NCI-H2107 (cell line): ENCODE results near the gene RELCH.

Experiments used
- DNase-seq: peaks from one replicate; lab custom pipeline; 2025; lab: John Stamatoyannopoulos, UW

RELCH gene

DNA sequence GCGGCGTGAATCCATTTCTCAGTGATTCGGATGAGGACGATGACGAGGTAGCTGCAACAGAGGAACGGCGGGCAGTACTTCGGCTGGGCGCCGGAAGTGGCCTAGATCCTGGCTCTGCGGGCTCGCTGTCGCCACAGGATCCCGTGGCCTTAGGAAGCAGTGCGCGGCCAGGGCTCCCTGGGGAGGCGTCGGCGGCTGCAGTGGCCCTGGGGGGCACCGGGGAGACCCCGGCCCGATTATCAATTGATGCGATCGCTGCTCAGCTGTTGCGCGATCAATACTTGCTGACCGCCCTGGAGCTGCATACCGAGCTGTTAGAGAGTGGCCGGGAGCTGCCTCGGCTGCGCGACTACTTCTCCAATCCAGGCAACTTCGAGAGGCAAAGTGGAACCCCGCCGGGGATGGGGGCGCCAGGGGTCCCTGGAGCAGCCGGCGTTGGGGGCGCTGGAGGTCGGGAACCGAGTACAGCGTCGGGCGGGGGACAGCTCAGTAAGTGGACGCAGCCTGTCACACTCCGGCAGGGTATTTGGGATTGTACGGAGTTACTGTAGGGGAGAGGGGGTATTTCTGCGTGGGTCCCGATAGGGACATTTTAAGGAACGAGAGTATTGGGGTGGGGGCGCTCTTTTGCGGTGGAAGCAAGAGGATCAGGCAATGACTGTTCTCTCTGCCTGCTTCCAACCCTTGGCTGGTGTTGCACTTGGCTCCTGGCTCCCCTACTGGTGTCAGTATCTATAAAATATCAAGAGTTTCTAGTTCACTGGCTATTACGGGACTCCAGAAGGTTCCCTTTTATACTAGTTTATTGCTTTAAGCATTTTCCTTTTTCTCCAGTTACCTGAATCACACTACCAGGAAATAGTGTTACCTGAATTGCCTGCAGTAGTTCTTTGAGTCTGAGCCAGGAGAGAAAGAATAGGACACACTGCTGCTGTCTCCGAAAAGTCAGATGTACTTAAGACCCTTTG is 772 bp downstream of the RELCH start:
- DNase-seq = no peak

DNA sequence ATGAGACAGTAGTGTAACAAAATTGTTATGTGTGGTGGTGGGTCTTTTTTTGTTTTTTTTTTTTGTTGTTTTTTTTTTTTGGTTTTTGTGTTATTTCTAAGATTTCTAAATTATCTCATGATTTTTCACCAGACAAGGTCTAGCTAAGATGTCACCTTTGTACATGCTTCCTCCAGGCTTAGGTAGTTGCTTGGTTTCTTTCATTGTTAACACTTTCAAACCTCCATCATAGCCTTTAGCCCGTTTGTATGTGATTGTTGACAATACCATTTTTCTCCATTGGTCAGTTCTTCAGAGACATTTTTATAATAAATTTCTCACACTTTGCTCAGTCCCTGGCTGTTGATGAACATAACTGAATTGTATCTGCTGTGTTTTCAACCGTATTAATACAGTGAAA is 2.2 kb downstream of the RELCH start:
- no peak for DNase-seq

DNA sequence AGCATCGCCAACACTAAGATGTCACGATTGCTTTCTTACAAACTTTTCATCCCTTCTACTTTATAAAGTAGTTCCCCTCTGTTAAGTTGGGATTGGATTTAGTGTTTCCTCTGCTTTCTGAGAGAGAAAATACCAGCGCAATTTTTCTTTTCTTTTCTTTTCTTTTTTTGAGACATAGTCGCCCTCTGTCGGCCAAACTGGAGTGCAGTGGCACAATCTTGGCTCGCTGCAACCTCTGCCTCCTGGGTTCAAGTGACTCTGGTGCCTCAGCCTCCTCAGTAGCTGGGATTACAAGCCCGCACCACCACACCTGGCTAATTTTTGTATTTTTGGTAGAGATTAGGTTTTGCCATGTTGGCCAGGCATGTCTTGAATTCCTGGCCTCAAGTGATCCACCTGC is 9.0 kb downstream of the RELCH start:
- DNase-seq = no peak

DNA sequence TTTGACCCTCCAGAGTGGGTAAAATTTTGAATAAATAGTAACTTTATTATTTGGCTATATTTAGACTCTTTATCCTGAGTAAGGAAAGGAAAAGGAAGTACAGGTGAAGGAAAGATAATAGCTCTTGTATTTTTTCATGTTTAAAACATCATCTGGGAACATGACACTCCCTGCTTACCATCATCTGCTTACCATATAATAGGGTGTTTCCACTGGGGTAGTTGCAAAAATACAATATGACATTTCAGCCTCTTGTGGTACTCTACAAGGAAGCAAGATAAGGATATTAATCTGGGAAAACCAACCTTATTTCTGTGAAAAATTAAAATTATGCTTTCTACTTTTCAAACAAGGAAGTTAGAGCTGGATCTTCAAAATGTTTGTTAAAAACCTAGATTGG is 9.9 kb downstream of the RELCH start:
- no peak for DNase-seq

DNA sequence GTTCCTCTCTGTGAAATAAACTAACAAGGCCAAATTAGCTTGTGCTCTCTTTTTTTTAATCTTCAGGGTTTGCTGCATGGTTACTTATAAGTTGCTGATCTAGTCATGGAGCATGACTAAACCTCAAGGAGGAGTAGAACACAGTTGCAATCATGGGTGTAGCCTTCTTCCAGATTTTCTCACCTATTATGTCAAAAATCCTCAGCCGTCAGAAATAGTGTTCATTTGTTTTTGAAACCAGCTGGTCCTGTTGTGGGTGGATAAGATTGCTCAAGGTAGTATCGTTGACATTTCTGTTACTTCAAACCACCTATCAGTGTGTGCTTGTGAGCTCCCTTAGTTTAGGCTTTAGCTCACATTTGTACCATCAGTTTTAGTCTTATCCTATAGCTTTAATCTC is 11.2 kb downstream of the RELCH start:
- DNase-seq = no peak

DNA sequence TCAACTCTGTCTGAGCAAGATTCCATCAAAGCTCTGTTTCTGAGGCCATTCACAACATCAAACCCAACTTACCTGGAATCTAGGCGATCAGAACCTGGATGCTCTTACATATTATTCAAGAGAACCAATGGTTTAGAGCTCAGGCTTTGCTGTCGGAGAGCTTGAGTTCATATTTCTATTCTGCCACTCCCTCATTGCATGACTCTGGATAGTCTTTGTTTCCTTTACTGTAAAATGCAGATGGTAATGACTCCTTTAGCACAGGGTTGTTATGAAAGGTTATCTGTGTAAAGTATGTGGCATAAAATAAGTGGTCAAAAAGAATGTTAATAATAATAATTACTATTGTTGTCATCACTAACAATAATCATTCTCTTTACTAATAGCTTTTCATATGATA is 12.6 kb downstream of the RELCH start:
- DNase-seq = no peak

DNA sequence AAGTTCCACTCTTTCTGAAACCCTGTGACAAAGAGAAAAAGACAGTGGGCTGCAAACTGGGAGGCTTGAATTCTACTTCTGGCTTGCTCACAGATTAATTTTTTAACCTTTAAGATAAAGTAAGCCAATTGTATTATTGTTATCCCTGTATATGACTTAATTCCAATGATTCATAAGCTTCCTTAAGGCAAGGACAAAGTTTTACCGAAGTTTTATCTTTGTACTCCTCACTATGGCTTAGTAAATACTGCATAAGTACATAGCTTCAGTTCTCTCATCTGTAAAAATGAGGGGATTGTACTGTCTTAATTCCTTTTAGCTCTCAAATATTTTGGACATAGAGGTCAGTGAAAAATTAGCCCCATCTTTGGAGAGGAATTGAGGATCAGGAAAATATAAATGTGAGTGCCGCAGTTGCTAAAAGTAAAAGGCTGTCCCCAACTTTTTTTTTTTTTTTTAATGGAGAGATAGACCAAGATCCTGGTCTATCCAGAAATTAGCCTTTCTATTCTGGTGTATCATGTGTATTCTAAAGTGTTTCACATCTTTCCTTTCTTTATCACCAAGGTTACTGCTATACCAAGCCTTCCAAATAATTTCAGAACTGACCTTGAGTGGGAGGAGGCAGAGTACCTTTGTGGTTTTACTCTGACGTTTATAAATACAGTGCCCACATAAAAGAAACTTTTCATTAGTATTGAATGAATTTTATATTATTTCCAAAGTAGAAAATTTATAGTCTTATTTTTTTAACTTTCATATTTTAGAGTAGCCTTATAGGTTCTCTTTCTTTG is 13.3 kb downstream of the RELCH start:
- no peak for DNase-seq

DNA sequence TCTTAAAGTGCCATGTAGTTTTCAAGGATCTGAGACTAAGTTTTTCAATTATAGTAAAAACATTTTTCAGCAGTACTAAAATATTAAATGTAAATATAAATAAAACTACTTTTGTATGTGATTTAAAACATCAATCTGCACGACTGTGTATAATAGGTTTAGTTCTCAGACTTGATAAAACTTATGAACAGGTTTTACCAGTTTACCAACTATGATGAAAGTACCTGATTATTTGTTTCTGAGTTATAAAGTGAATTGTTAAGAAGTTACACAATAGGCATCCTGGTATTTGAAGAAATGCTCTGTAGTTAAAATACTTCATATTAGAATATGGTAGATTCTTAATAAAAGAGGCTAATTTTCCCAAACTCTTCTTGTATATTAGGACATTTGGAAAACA is 14.8 kb downstream of the RELCH start:
- no peak for DNase-seq

DNA sequence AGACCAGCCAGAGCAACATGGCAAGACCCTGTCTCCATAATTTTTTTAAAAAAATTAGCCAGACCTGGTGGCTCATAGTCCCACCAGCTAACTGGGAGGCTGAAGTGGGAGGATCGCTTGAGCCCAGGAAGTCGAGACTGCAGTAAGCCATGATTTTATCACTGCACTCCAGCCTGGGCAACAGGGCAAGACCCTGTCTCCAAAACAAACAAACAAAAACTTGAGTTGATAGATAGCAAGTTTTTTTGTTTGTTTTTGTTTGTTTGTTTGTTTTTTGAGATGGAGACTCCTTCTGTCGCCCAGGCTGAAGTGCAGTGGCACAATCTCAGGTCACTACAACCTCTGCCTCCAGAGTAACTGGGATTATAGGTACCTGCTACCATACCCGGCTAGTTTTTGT is 18.8 kb downstream of the RELCH start:
- no peak for DNase-seq

DNA sequence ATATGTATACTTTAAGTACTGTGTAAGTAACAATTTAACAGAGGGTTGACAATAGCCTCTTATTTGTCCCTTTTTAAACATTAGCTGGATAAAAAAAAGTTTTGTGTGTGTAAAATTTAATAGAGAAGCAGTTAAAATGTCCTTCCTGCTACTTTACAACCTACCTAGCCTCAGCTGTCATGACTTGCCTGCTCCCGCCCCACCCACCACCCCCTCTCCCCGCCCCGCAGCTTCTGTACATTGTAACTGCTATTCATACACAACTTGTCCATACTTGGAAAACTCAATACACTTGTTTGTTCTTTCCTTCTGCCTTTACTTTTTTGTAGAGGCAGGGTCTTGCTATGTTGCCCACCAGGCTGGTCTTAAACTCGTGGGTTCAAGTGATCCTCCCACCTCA is 19.5 kb downstream of the RELCH start:
- no peak for DNase-seq

DNA sequence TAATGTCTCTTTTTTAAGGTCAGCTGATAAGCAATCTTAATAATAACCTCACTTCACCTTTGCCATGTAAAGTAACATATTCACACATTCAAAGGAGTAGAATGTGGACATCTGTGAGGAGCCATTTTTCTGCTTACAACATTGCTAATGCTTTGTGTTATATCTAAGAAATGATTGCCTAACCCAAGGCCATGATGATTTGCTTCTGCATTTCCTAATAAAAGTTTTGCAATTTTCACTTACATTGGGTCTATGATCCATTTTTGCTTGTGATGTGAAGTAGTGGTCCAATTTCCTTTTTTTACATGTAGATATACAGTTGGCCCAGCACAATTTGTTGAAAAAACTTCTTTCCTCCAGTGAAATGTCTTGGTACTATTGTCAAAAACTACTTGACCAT is 22.0 kb downstream of the RELCH start:
- DNase-seq = no peak

DNA sequence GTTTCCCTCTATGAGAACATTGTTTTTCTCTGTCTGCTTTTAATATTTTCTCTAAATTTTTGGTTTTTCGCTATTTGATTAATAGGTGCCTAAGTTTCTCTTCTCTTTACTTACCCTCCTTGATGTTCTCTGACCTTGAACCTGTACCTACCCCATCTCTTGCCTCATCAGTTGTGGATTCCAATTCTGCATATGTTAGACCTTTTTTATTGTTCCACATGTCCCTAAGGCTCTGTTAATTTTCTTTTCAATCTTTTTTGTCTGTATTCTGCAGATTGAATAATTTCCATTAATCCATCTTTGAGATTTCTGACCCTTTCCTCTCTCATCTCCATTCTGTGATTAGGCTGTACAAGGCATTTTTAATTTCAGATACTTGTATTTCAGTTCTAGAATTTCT is 23.1 kb downstream of the RELCH start:
- DNase-seq = no peak

DNA sequence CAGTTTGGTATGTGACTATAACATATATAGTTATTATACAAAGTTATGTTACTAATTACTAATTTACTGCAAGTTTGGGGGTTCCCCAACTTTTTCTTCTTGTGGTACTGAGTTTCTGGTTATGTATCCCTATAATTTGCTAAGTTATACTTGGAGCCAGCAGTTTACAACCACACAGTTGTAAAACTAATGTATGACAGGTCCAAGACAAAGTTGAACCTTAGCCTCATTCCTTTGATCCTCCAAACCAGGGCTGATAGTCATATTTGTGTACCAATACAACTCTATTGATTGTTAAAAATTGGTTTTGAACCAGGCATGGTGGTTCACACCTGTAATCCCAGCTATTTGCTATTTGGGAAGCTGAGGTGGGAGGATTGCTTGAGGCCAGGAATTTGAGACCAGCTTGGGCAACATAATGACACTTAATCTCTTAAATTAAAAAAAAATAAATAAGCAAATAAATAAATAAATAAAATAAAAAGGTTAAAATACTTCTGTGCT is 24.3 kb downstream of the RELCH start:
- no peak for DNase-seq

DNA sequence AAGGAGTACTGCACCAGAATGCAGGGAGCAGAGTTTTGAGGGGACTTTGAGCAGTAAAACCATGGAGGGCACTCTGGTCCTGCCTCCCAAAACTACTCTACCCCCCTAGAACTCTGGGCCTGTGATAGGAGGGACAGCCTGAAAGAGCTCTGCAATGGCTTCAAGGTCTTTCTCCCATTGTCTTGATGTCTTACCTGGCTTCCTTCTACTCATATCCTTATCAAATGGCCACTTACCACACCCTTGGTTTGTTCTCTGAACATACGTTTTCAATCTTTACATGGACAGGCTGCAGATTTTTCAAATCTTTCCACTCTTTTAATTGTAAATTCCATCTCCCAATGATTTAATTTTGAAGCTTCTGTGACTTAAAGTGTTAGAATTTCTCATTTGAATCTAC is 27.7 kb downstream of the RELCH start:
- no peak for DNase-seq

DNA sequence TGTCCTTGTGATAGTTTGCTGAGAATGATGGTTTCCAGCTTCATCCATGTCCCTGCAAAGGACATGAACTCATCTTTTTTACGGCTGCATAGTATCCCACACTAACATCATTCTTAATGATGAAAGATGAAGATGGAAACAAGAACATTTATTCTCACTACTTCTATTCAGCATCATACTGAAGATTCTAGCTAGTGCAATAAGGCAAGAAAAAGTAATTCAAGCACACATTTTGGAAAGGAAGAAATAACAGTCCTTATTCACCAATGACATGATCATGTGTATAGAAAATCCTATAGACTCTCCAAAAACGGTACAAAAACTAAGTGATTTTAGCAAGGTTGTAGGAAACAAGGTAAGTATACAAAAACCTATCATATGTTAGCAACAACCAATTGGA is 37.2 kb downstream of the RELCH start:
- no peak for DNase-seq

DNA sequence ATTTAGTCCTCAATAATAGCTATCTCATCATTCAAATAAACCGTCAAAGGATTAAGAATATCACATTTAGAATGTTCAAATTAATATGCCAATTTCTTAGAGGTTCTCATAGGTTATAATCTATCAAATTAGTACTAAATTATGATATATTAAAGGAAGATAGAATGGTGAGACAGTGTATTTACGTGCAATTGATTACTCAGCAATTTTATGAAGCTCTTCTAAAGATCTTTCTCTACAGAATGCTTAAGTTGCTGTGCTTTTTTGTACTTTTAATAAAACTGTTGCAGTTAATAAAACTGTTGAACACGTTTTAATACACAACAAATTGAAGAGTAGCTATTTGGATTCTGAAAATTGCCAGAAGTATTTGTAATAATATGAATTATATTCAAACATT is 39.0 kb downstream of the RELCH start:
- no peak for DNase-seq

DNA sequence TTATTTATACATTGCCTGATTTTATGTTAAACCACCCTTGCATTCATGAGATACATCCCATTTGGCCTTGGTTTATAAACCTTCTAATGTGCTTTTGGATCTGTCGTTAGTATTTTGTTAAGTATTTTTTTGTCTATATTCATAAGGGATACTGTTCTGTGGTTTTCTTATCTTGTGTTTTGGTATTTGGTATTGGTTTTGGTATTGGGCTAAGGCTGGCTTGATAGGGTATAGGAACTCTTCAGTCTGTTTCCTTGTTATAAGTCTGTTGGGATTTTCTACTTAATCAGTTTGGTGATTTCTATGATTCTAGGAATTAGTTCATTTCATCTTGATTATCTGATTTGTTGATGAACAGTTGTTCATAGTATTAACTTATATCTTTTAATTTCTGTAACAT is 49.2 kb downstream of the RELCH start:
- DNase-seq = no peak

DNA sequence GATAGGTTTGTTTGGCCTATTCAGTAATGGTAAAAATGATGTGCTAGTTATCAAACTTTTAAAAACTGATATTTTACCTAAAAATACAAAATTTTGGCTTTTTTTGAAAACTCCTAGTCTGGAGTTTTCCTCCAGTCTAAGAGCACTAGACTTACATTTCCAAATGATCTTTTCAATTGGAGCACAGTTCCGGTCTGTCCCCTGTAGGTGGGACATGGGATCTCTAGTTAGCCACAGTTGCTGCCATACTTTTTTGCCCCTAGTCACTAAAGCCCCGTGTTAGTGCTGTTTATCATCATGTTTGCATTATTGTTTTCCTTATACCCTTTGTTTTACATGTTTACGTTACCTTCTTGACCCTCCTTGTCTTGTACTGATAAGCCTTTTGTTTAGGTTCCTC is 52.4 kb downstream of the RELCH start:
- no peak for DNase-seq

DNA sequence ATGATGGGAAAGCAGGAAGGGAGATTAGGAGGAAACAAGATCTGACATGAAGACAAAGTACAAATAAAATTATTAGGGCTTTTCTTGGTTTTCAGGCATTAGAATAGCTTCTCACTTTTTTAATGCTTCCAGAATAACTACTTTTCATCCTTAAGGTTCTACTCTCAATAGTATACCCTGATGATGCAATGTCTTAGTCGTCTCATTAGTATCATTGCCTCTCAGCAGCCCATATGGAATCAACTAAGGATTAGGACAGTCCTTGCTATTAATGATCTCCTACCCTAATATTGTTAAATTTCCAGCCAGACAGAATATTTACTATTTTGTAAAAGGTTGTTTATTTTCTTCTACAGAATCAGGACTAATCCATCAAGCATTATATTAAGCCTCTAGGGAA is 55.9 kb downstream of the RELCH start:
- no peak for DNase-seq

DNA sequence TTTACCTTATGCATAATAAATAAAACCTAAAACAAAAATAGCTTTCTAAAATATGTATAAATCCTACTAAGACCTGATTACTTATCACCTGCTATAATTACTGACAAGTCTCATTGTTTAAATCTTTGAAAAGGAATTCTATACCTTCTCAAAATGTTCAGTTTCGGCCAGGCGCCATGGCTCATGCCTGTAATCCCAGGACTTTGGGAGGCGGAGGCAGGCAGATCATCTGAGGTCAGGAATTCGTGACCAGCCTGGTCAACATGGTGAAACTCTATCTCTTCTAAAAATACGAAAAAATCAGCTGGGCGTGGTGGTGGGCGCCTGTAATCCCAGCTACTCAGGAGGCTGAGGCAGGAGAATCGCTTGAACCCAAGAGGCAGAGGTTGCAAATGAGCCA is 58.1 kb downstream of the RELCH start:
- DNase-seq = no peak

DNA sequence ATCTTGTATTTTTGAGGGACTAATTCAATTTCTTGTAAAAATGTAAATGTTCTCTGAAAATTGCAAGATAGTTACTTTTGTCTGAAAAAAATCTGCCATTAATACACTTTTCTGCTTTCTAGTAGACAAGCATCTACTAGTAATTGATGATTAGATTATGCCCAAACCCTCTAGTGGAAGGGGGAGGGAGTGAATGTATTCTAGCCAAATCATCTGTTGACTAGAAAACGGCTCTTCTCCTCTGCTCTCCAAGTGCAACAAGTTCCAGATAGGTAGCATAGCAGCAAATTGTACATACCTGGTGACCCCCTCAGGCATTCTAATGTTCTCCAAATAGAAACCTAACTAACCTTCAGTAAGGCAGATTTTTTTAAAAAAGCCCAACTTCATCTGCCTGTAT is 58.6 kb downstream of the RELCH start:
- no peak for DNase-seq

DNA sequence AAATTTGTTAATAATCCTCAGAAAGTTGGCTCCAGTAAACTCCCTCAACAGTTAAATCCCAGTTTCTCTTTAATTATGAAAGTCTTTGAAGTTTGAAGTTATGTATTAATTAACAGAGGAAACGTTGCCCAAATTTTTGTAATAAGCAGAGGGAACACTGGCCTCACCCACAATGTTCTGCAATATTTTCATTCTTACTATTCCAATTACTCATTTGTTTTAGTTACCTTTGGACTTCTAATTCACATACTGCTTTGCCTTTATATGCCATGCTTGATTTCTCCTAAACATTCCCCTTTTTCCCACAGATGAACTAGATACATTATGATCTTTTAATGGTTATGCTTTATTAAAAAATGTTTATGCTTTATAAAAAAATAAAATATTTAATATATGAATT is 61.3 kb downstream of the RELCH start:
- DNase-seq = no peak

DNA sequence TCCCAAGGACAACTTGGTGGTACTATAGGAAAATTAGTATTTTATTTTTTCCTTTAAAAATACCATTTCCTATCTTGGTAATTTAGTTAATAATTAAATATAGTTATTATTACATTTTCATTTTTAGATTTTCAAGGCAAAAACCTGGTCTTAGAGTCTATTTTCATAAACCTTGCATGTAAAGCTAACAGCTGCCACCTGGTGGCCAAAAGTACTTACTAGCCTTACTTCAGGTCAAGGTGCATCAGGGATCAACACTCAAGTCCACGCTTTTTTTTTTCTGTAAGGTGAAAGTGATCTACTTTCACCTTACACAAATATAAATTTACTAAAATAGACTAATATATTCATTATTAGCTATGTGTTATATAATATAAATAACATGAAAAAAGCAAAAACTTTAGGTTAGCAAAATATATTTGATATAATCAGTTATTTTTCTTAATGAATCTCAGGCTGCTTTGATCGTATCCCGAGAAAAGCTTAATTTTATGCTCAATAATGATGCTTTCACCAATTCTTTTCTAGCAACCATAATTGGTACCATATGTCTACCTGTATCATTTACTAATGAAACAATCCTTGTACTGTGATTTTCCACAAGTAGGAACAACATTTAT is 62.5 kb downstream of the RELCH start:
- peak; percentile 60 for DNase-seq
